HG03354 (cell line): Measurements from ENCODE around the gene ENPP3.

ENCODE experiments used
- ATAC-seq: cut with Tn5 transposase; IDR thresholded peaks from one replicate; pipeline ENCODE4 v1.9.1; 2021; ENCODE audit warnings: mild to moderate bottlenecking; ENCODE audit not compliant: unreplicated experiment, poor library complexity, severe bottlenecking

The ENPP3 gene

DNA sequence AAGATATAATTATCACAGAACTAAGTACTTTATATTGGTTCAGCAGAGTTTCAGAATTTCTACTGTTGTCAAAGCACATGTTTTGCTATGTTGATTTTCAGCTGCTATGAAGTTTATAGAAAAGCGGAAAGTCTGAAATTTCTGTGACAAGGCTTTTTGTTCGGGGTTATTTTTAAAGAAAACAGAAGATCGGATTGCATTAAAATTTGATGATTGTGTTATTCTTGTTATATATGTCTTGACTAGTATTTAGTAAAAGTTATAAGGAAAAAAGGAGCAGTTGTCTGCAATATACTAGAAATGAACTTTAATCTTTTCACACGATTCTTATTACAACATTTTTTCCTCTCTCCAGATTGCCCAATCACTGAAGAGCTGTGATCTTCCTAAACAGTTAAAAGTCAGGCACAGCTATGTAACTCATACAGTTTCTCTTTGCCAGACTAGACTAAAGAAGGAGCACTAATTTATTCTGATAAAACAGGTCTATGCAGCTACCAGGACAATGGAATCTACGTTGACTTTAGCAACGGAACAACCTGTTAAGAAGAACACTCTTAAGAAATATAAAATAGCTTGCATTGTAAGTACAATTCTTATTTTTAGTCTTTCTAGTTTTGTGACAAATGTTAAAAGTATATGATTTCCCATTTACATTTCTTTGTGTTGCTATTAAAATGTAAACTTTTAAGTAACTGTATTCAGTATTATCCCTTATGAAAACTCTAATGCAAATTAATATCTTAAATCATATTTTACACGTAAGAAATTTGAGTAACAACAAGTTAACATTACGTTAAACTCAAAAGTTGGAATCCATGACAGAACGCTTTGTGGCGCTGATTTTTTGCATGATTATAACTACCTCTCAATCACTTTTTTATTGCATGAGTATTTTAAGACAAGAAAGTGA lies at the start of gene ENPP3:
ENPP3 (plus strand) TSS at position 423 of the 913 bp plus-strand sequence; CDS start at position 506, 83 bp downstream.
- no peak for ATAC-seq

DNA sequence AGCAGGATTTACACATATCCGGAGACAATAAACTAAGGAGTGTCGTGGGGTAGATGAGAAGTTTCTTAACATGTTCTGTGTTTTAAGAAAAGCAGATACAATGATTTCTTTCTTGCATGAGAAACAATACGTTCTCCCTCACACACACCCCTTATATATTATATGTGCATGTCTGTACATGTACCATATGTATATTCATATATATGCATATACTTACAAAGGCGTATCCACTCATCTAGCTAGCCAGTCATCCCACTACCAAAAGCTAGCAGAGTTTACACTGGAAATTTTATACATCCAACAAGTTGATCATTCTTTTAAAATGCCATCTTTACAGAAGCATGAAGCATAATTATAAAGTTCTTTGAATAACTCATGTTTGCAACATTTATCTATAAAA lies 49.2 kb upstream of the ENPP3 start:
- no peak for ATAC-seq

DNA sequence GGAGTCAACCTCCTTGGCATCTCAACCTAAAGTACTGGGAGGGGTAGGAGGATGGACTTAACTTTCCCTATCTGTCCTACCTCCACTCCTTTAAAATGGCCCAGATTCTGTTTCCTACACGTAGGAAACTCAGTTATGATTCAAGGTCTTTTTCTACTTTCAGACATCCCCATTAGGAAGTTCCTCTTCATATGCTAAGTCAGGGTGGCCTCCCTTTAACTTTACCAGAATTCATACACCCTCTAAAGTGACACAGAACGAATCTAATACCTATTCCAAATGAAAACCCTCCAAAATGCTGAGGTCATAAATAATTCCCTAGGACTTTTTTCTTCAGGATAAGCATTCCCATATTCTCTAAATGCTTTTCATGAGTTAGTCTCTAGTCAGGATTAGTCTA lies 48.5 kb upstream of the ENPP3 start:
- ATAC-seq = no peak

DNA sequence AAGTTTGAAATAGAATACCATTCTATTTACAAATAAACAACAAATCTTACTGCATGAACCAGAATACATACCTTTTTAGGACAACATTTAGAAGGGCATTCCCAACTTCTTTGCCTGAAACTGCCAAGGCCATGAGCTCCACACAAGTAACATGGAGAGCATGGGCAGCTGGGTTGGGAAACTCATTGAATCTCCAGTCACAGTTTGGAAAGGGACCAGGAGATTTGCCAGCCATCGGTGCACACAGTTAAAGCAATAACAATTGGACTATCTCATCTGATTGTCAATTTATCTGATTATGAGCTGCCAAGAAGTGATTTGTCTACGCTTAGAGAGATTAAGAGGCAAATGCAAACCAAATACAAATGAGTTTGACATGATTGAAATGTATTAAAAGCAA lies 44.2 kb upstream of the ENPP3 start:
- ATAC-seq = no peak

DNA sequence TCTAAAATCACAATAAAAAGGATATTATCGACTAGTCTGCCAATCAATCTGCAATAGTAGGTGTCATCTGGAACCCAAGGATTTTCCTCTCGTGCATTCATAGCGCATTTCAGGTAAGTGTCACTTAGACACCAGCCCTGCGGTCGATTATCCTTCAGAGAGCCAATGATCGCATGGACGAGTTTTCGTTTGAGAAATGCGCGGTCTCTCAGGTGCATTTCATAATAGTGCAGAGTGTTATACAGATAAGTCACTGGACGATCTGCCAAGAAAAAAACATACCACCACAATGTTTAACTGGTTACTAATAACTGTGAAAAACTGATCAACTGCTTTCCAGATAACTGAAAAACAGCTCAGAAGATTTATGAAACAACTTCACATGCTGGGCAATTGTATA lies 43.0 kb upstream of the ENPP3 start:
- ATAC-seq = no peak

DNA sequence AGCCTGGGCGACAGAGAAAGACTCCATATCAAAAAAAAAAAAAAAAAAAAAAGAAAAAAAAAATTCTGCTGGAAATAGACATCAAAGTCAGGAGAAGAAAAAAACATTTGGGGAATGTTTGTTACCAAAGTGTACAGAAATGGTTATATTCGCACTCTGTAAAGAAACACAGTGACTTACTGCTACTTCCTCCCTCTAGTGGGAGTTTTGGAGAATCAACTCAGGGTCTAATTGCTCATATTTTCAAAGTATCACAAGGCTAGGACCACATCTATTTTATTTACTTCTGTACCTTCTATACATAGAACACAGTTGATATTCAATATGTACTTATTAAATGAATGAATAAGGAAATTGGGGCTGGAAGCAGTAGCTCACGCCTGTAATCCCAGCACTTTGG lies 39.7 kb upstream of the ENPP3 start:
- no peak for ATAC-seq

DNA sequence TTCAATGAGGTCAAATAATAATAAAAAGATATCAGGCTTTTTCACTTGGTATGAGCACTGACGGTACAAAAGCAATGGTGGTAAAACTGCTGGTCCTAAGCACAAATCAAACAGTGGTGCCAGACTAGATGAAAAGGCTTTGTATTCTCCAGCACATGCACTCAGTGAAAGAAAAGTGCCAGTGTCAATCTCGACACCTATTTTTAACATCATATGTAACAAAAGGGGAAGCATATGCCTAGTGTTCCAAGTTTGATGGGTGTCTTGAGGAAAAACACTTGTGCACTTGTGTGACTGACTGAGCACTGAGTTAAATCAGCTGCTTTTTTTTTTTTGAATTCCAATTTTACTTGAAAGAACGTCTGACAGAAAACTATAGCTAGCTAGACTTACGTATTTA lies 36.4 kb upstream of the ENPP3 start:
- ATAC-seq = no peak

DNA sequence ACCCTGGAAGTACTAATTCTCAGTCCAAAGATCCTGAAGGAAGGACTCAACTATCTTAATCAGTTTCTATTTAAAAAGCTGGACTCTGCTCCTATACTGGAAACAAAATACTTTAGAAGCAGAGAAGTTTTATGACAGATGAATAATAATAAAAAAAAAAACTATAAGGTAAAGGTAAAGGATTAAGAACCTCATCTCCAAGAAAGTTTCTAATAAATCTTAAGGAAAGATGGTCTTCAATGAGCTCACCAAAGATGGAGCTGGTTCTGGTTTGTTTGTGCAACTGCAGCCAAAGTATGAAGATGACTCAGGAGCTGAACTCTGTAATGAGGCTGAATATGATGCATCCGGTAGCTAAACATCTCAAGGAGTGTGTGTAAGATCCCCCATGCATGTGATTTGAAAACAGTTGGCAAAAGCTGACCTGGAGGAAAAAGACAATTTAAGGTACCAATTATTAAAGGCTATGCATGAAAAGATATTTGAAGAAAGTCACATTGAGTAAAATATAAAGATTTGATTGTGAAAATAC lies 34.3 kb upstream of the ENPP3 start:
- no peak for ATAC-seq

DNA sequence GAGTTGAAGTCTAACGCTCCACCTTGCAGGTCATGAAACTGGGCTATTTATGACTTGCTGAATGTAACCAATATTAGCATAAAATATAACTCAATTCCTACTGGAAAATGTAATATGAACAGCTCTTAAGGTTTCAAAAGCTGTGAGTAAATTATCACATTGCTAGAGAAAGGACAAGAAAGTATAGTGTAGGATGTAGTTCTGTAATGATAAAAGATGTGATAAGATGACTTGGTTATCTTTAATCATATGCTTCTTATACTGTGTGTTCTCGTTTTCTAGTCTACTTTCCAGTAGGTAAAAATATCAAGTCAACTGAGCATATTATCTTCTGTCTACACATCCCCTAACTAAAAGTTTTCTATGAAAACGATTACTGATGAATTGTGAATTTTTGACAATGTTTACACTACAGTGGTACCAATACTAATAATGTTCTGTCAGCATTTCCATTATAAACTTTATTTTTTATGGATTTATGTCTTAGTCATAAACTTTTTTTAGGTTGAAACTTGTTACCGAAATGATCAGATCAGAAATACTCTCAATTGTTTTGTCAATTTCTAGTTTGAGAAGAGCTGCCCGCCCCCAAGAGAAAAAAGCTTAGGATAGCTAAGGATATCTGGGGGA lies 23.7 kb upstream of the ENPP3 start:
- ATAC-seq = no peak

DNA sequence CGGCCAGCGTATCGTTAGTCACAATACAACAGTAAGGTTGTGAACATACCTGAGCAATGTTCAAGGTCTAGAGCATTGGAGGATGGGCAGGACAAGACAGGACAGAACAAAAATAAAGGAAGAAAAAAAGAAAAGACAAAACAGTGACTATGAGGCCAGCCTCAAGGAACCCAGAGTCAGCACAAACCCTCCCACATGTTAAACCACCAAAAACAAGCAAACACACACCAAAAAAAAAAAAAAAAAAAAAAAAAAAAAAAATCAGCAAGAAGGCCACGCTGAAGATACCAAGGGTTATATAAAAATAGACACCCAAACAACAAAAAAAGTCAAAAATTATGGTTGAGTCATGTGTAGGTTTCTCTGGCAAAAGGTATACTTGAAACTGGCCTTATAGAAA lies 21.8 kb upstream of the ENPP3 start:
- ATAC-seq = no peak

DNA sequence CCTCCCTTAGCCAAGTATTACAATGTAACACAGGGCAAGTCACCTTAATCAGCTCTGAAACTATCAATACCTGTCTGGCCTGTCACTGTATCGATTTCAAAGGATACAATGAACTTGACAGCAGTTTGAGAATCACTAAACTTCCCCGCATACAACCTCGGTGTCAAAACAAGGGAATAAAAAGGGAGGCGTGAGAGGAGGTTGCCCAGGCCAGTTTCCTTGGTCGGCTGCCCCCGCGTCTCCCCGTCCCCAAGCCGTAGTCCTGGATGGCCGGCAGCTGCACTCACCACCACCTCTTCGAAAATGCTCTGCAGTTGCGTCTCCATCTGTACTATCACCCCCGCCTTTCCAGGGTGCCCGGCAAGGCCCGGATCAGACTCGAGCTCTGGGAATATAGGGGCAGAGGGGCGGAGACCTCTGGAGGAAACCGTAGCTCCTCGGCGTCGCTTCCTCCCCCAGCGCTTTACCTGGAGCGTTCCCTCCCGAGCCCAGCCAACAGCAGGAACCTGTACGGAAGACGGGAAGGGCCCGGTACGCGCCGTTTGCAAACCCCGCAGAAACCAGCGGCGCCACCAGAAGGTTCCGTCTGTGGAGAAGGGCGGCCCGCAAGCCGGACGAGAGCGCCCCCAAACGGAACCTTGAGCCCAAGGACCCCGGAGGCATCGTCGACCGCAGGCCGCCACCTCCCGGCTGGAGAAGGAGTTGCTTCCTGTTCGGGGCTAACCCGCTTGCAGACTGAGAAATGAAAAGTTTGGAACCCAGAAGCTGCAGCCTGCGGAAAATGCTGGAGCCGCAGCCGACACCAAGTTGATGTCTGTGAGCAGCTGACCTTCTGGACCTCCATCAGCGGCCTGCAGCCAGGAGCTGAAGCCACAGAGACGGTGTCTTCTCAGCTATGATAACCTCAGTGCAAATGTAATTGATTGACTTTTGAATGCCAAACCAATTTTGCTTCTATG lies 9.1 kb upstream of the ENPP3 start, which contains the start of gene MED23:
MED23 (minus strand) TSS at position 519 of the 959 bp plus-strand sequence; CDS start at position 326, 193 bp downstream.
- ATAC-seq = peak; percentile 97

DNA sequence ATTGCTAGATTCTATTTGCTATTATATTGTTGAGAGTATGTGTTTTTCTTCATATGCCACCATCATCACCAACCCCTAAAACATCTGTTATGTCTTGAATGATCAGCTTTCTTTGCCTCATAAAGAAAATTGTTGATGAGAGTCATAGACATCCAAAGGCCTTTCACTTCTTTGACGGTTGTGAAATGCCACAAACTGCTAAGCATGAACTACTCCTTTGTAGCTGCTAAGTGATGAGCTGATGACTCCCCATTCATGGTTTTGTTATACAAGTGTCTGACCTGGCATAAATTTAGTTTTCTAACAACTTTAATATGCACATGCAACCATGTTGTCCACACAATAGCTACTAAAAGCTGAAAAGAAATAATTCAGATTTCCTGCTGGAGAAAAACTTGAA lies 8.4 kb upstream of the ENPP3 start:
- ATAC-seq = no peak

DNA sequence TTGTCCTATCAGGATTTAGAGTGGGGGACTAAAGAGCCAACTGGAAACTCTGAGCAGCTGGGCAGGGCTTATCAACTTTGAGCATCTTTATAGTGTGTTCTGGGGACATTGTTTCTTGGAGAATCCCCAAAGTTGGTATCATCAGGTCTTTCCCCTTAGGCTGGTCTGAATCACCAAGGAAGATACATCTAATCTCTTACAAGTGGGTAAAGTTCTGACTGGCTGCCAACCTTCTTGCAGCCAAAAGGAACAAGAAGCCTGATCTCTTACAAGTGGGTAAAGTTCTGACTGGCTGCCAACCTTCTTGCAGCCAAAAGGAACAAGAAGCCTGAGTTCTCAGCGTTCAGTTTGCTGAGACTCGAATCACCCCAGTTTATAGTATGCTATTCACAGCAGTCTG lies 7.5 kb upstream of the ENPP3 start:
- no peak for ATAC-seq

DNA sequence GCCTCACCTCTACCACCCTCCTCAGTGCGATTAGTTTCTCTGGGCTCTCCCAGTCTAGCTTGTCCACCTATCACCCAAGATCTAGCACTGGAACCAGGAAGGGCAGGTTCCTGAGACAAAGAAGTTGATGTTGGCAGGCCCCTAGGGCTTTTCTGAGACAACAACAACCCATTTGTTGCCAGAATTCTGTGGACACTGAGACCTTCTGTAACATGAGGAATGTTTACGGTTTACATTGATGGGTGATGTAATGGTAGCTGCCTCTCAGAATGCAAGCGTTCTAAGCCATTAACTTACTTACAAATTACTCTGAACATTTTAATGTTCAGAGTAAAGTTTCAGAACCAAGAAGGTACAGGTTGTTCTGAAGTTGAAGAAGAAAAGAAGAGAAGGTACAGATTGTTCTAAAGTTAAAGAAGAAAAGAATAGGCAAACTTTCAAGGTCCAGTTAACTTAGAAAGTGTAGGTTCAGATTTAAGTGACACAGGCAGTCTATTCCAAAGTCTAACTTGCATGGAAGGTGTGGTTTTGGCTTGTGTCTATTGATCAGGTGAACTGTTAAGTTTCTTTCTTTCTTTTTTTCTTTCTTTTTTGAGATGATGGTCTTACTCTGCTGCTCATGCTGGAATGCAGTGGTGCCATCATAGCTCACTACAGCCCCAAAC lies 5.3 kb upstream of the ENPP3 start:
- no peak for ATAC-seq

DNA sequence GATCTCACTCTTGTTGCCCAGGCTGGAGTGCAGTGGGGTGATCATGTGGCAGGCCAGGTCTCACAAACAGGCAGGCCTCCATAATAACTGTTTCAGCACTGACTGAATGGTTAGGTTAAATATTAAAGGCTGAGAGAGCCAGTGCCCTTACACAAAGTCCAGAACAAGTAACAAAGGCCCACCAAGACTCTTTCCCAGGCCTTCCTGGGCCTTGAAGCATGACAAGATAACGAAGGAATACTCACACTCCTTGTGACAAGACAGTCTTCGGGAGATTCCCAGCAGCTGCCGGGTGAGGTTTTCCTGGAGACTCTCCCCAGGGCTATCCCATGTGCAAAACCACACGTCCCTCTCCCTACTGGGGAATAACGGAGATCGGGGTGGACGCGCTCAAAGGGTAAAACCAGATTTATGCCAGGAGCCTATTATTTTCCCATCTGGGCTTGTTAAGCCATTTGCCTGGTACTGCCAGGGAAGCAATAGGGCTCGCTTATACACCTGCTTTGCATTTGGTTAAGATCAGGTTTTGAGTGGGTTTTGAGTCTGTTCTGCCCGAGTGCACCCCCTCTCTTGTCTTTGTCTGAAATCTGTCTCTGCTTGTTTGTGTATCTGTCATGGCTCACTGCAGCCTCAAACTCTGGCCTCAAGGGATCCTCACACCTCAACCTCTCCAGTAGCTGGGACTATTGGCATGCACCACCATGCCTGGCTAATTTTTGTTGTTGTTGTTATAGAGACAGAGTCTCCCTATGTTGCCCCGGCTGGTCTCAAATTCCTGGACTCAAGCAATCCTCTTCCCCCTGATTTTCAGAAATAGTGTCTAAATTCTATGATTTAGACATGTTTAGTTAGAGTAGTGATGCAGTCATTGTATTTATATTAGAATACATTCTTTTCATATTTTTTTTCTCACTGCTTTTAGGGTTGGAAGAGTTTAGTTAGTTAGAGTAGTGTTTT lies 1.4 kb upstream of the ENPP3 start:
- ATAC-seq = peak; percentile 89

DNA sequence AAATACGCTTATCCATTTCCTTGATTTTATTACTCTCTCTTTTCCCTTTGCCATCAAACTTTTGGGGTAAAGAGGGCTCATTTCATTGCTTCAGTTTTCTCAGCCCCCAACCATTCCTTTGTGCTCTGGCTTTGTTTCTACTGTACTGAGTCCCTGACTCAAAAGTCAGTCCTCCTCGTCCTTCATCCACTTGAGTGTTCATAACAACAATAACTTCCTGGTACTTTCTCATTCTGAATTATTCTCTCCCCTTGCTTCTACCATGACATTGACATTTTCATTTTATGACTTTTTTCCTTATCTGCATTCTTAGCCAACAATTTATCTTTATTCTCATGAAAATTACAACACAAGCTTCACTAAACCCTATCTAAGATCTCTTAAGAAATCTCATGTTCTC lies 911 bp downstream of the ENPP3 start:
- ATAC-seq = no peak

DNA sequence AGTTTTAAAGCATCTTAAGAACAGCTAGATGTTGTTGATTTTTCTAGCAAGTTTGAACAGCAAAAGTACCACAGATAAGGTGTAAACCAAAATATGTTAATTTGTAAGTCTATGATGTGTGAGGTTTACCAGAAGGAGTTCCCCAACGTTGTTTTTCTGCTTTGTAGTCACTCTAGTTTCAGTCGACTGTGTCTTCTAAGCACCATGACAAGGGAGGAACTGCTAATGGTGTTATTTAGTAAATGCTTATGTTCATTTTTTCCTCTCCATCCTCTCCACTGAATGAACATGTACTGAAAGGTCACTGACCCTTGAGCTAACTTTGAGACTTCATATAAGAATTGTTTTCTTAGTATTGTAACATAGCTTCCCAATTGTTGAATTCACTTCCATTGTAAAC lies 3.0 kb downstream of the ENPP3 start:
- ATAC-seq = peak; percentile 44

DNA sequence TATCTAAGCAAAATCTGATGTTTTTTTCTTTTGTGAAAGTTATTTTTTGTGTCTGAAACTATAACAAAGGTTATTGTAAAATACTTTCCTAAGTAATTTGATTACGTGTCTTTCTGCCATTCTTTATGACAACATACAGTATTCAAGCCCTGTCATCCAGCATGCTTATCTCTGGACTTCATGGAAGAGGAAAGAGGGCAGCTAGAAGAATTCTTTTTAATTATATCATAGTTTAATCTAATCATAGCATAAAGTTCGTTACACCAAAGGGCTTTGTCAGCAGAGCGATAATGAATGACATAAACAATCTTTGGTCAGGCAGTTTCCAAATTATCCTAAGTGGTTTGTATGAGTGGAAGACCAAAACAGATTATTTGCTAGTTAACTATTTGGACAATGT lies 3.5 kb downstream of the ENPP3 start:
- no peak for ATAC-seq
